HG03575 (cell line): Measurements from ENCODE around the gene THADA.
"Not testable (repeated sequence)": the region's sequence is repeated elsewhere in the genome, so short reads cannot be mapped to it uniquely, and the experiment has no call there.

ENCODE experiments used
- ATAC-seq: cut with Tn5 transposase; IDR thresholded peaks from one replicate; pipeline ENCODE4 v1.9.1; 2021; ENCODE audit not compliant: unreplicated experiment, insufficient number of reproducible peaks, low FRiP score; ENCODE audit errors: extremely low read depth

Gene THADA

DNA sequence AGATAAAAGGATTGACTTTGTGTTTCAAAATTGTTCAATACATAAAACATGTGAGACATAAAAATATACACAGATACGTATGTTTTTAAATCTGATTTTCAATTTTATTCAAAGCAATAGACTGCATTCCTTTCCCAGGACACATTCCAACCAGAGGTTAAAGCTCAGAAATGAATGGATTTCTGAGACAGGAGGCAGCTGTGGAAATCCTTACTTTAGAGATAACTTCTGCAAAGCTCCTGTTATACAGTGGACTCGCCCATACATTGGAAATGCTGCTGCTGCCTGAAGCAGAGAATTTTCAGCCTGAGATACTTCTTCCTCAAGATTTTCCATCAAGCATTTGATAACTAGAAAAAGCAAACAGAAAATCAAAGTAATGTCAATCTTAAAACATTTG, 43.8 kb downstream of the THADA start:
- no peak for ATAC-seq

DNA sequence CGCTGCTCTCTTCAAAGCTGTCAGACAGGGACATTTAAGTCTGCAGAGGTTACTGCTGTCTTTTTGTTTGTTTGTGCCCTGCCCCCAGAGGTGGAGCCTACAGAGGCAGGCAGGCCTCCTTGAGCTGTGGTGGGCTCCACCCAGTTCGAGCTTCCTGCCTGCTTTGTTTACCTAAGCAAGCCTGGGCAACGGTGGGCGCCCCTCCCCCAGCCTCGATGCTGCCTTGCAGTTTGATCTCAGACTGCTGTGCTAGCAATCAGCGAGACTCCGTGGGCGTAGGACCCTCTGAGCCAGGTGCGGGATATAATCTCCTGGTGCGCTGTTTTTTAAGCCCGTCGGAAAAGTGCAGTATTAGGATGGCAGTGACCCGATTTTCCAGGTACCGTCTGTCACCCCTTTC, 47.5 kb downstream of the THADA start:
- ATAC-seq = not testable (repeated sequence)

DNA sequence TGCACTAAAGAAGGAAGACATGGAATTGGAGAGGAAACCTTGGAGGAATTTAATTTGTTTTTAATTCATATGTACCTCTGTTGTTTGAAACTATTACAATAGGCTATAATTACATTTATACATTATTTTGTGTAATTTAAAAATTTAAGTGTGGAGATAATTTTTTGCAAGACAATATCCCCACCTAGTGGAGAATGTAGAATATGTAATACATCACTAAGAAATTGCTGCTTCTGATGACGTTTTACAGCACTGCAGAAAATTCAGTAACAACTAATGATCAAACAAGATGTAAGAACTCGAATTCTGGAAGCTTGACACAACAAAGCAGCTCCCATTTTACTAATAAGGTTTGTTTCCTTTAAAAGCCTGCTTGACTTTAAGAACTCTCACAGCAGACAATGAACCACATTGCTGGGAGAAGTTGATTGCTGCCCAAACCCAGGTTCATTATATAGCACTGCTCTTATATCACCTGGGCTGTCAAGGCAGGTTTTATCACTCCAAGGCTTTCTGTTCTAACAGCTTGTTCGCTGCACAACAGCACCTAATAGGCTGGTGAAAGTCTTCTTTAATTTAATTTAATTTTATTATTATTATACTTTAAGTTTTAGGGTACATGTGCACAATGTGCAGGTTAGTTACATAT, 53.4 kb downstream of the THADA start:
- no peak for ATAC-seq

DNA sequence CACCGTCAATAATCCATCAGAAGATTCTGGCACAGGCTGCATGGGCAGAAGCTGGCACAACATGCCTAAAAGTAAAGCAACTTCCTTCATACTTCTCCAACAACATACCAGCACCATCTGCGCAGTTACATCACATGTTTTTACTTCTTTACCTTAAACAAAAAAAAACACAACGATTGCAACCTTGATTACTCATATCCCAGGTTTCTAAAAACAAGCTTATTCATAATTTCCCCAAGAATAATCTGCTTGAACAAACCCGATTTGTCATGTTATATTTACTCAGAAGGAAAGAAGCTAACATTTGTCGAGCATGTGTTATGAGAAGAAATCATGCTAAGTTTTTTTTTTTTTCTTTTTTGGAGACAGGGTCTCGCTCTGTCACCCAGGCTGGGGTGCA, 54.7 kb downstream of the THADA start:
- ATAC-seq = no peak

DNA sequence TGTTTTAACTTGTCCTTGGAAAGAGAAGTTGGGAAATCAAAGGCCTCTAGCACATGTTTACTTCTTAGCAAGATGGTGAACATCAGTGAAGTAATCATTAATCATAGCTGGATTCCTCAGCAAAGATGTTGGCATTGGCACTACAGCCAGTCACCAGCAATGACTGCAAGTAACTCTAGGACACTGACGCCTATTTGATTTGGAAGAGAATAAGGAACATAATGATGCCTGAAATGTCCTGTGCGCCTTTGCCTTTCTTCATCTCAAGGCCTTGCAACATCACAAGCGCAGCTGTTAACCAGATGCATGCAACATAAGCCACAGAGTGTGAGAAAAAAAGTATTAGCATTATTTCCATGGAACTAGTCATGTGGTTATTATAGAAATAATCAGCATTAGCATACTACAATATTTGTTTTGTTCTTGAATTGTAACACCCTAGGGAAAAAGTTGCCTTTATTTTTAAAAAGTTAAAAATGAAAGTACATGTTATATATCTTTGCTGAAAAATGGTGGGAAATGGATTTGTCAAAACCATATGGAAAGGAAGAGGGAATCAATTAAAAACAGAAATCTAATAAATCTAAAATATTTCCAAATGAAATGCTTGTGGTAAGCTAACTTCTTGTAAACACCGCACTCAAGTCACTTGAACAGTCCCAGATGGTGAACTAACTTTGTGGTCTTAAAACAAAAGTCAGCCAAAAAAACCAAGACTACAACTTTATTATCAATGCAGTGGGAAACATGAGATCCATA, 55.6 kb downstream of the THADA start:
- ATAC-seq = no peak

DNA sequence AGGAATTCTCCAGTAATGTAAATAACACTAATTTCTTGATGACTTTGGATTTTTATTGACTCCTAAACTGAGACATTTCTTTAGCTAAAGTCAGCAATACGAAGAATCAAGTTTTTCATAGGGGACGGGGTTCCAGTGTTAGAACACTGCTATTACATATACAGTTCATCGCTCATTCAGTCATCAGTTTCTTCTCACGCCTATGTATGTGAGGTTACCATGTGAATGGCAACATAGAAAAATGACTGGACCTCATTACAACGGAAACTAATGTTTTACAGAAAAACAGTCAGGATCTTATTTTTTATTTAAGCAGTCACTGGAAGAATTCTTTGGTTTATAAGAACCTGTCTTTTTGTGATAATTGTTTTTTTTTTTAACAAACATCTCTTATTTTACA, 56.4 kb downstream of the THADA start:
- ATAC-seq = no peak

DNA sequence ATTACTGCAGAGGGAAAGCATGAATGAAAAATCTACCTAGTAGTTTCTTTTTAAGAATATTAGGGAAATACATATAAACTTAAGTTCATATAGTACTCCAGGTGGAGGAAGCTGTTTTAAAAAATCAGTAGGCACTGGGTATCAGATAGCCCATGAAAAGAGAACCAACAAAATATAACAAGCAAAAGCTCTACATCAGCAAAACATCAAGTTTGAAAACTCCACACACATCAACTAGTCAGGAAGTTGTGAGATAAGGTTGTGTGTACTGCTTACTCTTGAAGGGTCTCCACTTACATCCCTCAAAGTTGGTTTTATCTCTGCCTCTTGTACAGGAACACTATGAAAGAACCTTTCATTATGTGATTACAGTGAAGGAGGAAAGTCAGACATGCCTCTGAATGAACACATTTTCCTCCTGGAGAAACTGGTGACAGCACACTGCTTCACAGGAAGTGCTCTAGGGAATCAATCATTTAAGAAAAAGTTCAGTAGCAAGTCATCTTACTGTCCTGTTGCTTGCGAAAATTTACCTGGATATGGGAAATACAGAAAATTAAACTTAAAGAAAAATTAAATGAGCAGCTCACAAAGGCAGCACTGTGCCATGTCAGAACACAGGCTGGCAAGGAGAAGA, 57.7 kb downstream of the THADA start:
- no peak for ATAC-seq

DNA sequence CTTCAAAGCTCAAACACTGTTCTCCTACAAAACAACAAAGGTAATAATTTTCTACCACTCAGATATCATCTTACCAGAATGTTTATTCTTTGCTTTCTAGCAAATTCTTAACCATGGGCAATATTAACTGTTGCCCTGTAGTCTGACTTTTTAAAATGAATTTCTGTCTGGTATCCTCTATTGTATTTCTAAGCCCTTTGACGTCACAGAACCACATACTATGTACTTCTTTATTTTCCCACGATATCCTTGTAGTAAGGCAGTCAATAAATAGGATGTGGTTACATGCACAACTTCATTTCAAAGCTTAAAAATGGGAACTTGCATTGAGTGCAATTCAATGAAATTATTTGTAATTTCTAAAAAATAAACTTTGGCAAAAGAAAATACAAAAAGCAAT, 58.7 kb downstream of the THADA start:
- no peak for ATAC-seq

DNA sequence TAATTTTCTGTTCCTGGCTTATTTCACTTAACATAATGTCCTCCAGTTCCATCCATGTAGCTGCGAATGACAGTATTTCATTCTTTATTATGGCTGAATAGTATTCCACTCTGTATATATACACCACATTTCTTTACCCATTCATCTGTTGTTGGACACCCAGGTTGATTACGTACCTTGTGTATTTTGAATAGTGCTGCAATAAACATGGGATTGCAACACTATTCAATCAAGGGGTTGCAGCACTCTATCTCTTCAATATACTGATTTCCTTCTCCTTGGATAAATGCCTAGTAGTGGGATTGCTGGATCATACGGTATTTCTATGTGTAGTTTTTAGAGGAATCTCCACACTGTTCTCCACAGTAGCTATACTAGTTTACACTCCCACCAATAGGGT, 61.3 kb downstream of the THADA start:
- no peak for ATAC-seq

DNA sequence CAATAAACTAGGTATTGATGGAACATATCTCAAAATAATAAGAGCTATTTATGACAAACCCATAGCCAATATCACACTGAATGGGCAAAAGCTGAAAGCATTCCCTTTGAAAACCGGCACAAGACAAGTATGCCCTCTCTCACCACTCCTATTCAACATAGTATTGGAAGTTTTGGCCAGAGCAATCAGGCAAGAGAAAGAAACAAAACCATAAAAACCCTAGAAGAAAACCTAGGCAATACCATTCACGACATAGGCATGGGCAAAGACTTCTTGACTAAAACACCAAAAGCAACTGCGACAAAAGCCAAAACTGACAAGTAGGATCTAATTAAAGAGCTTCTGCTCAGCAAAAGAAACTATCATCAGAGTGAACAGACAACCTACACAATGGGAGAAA, 63.3 kb downstream of the THADA start:
- not testable (repeated sequence) for ATAC-seq

DNA sequence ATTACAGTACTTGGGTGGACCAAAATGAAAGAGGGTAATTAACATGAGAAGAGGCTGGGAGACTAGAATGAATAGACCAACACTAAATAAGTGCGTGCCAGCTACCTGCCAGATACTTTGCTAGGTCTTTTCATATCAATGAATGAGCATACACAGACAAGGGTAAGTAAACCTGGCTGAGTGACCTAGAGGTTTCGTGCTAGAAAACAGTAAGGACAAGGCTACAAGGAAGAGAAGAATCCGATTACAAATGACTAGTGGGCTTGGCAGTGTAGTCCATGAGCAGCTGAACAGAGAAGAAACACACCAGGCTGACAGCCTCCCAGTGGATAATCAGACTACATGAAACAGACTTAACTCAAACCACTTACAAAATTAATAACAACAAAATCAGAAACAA, 64.6 kb downstream of the THADA start:
- no peak for ATAC-seq

DNA sequence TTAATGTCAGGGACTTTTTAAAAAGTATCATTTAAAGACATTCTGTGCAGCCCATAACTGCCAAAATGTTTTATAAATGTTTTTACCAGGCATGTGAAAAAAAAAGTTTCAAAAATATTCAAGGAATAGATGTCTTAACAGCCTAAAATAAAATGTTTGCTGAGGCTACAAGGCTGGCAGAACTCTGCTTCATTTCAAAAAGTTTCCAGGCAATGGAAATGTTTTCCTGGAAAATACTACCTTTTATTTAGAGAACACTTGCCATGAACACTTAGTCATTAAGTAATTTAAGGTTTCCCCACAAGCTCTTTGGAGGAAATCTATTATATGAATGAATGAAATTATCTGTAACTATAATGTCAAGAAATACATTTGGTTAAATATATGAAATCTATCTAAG, 68.8 kb downstream of the THADA start:
- no peak for ATAC-seq

DNA sequence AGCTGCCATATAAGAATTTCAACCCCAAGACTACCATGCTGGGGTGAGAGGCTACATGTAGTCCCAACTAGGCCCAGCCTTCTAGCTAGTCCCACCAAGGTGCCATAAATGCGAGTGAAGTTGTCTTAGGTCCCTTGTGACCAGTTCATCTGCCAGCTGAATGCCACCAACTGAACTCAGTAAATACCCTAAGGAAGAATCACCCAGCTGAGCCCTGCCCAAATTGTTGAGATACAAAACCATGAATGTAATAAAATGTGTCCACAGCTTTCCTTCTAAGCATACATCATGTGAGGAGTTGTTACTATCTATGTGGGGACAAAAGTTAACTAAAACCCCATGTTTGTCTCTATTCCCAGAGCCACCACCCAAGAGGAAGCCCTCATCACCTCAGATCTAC, 70.3 kb downstream of the THADA start:
- ATAC-seq = no peak

DNA sequence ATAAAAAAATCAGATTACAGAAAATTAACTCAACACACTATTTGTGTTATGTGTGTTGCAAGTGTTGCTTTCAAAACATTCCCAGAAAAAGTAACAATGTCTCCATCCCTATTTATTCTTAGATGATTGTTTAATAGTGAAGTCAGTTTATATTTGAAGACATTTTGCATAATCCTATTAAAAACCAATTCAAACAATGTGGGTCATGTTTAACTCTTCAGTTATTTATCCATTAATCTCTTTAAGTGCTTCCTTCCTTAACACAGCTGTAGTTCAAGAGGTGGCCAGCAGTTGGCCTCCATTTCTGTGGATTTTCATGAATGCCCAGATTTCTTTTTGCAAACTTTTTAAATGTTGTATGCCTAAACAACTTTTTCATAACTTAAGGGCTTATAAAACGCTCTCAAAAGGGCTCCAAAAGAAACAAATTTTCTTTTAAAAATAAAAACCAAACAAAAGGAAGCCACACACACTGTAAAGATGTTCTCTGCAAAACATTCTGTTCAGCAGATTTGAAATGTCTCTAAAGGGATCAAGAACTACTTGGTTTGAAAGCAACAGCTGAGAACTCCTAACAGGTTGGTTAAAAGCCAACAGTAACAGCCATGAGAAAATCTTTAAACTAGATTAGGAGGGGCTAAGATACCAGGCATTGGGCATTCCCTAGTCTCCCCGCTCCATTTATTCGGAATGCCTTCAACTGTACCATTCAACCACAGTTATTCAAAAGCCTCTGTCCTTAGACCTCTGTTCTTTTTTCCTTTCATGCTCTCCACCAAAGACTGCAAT, 71.5 kb downstream of the THADA start:
- no peak for ATAC-seq

DNA sequence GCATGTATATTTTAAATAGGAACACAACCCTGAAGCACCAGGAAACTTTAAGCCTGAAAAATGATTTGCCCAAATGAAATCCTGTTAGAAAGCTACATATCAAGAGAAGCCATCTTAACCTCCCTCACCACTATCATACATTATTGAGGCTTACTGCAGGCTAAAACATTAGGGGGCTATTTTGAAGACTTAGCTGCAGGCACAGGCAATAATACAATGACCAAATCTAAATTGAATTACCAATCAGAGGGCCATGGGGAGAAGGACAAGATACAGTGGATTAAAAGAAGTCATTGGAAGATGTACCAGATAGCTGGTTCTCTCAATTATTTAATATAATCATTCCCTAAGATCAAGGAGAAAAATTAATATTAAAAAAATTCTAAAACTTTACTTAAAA, 73.7 kb downstream of the THADA start:
- no peak for ATAC-seq

DNA sequence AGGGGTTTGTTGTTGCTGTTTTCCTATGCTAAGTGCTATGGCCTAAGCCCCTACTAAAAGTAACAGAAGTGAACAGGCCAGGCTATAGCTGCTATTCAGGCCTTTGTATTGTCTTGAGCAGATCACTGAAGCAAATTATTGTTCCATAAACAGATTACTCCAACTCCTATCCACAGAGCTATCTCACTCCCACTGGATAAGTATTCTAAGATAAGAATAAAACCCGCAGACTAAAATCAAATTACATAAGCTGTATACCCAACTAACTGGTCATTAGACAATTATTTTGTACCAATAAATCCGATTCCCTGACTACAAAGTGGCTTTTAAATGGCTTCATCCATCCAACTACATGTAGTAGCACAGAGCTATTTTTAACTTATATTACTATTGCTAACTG, 74.3 kb downstream of the THADA start:
- ATAC-seq = no peak

DNA sequence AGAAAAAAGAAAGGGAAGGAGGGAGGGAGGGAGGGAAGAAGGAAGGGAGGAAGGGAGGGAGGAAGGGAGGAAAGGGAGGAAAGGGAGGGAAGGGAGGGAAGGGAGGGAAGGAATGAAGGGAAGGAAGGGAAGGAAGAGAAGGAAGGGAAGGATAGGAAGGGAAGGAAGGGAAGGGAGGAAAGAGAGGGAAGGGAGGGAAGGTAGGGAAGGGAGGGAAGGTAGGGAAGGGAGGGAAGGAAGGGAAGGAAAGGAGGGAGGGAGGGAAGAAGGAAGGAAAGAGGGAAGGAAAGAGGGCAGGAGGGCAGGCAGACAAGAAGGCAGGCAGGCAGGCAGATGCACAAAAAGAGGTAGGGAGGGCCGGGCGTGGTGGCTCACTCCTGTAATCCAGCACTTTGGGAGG, 74.9 kb downstream of the THADA start:
- ATAC-seq = no peak

DNA sequence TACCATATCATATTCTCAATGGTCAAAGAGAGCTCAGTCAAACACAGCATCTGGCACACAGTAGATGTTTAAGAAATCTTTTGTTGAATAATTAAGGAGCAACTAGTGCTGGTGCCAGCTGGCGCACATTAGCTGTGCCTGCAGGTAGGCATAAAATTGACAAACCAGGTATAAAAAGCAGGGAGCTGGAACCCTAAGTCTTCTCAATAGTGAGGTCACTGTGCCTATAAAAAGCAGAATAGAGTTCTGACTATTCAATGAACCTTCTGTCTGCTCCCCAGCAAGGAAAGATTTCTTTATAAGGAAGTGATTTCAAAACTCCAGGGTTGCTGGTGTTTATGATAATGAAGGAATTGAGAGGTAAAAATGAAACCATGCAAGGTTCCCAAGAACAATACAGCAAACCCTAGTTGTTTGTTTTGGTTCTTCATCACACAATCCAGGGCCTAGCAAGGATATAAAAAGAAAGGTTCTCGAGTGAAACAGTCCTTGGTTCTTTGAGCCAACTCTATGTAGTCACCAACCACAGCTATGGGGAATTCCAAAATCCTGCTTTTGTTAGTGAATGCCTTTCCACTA, 76.1 kb downstream of the THADA start:
- no peak for ATAC-seq

DNA sequence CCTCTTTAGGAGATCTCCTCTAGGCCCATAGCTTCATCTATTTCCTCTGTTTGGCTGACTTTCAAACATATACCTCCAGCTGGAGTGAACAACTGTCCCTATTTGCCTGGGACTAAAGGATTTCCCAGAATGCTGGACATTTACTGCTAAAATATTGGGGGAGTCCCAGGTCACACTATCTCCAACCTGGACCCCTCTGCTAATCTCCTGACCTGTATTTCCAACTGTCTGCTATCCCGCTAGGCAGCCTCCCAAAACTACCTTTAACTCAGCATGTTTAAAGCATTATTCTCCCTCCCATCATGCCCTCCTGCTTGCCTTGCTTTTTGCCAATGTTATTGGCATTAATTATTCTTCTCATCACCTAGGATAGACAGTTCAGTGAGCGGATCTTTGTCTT, 77.1 kb downstream of the THADA start:
- ATAC-seq = no peak
